ENCODE results near the gene TXNL1. TPM values are rescaled to one million over a fixed set of nuclear protein-coding genes. Genes with fewer than 3 reads are reported as not detected.

Gene TXNL1
- total RNA-seq, 1 experiment from 2014 or later = 72.8 TPM

GRCh38 chr18:56662902-56663301, 24.5 kb upstream of the TXNL1 start:
- ChIA-PET POLR2A (no interaction called here), CTCF (interaction anchor here (0.5 kb wide), 1 partner anchor 1471 kb away, joined by 3 read pairs; no protein-coding TSS in a partner anchor)
- no peak for ATAC-seq
- Mint-ChIP-seq H3K4me1 (peaks cover 8% of the 10 kb centered on the region), H3K27ac (no peak overlapping the region), H3K9me3 (no peaks in the 10 kb centered on the region), H3K4me3 (no peak overlapping the region), H3K36me3 (no peaks in the 10 kb centered on the region), H3K27me3 (ENCODE audit: low read depth) (no peaks in the 10 kb centered on the region)
- DNase-seq (ENCODE audit: low spot score) = no peak
- TF ChIP-seq ATF3 (CRISPR knock-in tag; conservative IDR thresholded peaks at IDR 0.05) = no peak
- TF ChIP-seq HMGA2 (CRISPR knock-in tag; IDR thresholded peaks at IDR 0.05) = no peak
- no peak for TF ChIP-seq ZNF512 (CRISPR knock-in tag; IDR thresholded peaks at IDR 0.05; ENCODE audit: borderline replicate concordance)
- TF ChIP-seq AR (CRISPR knock-in tag; IDR thresholded peaks at IDR 0.05) = no peak
- TF ChIP-seq TP53 (CRISPR knock-in tag; IDR thresholded peaks at IDR 0.05) = no peak
- TF ChIP-seq MLX (CRISPR knock-in tag; IDR thresholded peaks at IDR 0.05) = no peak
- TF ChIP-seq ZSCAN18 (CRISPR knock-in tag; IDR thresholded peaks at IDR 0.05) = no peak
- no peak for TF ChIP-seq FOXP1 (CRISPR knock-in tag; IDR thresholded peaks at IDR 0.05; ENCODE audit: borderline replicate concordance)
- no peak for TF ChIP-seq ZNF219 (CRISPR knock-in tag; IDR thresholded peaks at IDR 0.05; ENCODE audit: borderline replicate concordance)
- TF ChIP-seq TEAD1 (CRISPR knock-in tag; IDR thresholded peaks at IDR 0.05) = no peak

- POLR2A ChIA-PET = no interaction called here
- TF ChIP-seq TCF7 (CRISPR knock-in tag; IDR thresholded peaks at IDR 0.05; ENCODE audit: low read depth) (no peak), ATF1 (CRISPR knock-in tag; IDR thresholded peaks at IDR 0.05) (no peak)
- Mint-ChIP-seq H3K27ac (no peak overlapping the region), H3K36me3 (no peaks in the 10 kb centered on the region), H3K27me3 (ENCODE audit: low read depth) (no peaks in the 10 kb centered on the region), H3K4me1 (peaks cover 8% of the 10 kb centered on the region), H3K9me3 (no peaks in the 10 kb centered on the region), H3K4me3 (no peak overlapping the region)
- CTCF ChIA-PET = interaction anchor here (0.5 kb wide), 1 partner anchor 1472 kb away, joined by 3 read pairs; no protein-coding TSS in a partner anchor
- DNase-seq (ENCODE audit: low spot score) (no peak), ATAC-seq (no peak)
Measured at GRCh38 chr18:56662502-56662901, 24.1 kb upstream of the TXNL1 start.

- POLR2A ChIA-PET = no interaction called here
- peaks cover 8% of the 10 kb centered on the region for H3K4me1 Mint-ChIP-seq
- H3K9me3 Mint-ChIP-seq = no peaks in the 10 kb centered on the region
- no peaks in the 10 kb centered on the region for H3K27me3 Mint-ChIP-seq (ENCODE audit: low read depth)
- ATAC-seq (no peak), DNase-seq (ENCODE audit: low spot score) (no peak)
- TF ChIP-seq ATF6 (CRISPR knock-in tag; IDR thresholded peaks at IDR 0.05) (no peak), KAT7 (CRISPR knock-in tag; IDR thresholded peaks at IDR 0.05; ENCODE audit: borderline replicate concordance) (no peak), SMAD4 (CRISPR knock-in tag; IDR thresholded peaks at IDR 0.05) (no peak), JUN (CRISPR knock-in tag; IDR thresholded peaks at IDR 0.05) (no peak), NFYB (CRISPR knock-in tag; conservative IDR thresholded peaks at IDR 0.05; ENCODE audit: low read depth) (no peak)
- H3K4me3 Mint-ChIP-seq = no peak overlapping the region
- H3K36me3 Mint-ChIP-seq = no peaks in the 10 kb centered on the region
- H3K27ac Mint-ChIP-seq = no peak overlapping the region
- CTCF ChIA-PET = no interaction called here
Measured at GRCh38 chr18:56662063-56662408, 23.6 kb upstream of the TXNL1 start.

Measured in WTC11 (cell line).